Fibroblast of peridontal ligament (primary cell): ENCODE results near the gene PLOD3.
A peak's percentile ranks its signal among the peaks of the same experiment; 100 is the strongest.
"Not testable (repeated sequence)": the region's sequence is repeated elsewhere in the genome, so short reads cannot be mapped to it uniquely, and the experiment has no call there.

Source experiments
- DNase-seq: peaks from one replicate; pipeline ENCODE4 v3.0.0-alpha.2; 2010; ENCODE audit errors: extremely low read depth

Gene PLOD3, protein sequence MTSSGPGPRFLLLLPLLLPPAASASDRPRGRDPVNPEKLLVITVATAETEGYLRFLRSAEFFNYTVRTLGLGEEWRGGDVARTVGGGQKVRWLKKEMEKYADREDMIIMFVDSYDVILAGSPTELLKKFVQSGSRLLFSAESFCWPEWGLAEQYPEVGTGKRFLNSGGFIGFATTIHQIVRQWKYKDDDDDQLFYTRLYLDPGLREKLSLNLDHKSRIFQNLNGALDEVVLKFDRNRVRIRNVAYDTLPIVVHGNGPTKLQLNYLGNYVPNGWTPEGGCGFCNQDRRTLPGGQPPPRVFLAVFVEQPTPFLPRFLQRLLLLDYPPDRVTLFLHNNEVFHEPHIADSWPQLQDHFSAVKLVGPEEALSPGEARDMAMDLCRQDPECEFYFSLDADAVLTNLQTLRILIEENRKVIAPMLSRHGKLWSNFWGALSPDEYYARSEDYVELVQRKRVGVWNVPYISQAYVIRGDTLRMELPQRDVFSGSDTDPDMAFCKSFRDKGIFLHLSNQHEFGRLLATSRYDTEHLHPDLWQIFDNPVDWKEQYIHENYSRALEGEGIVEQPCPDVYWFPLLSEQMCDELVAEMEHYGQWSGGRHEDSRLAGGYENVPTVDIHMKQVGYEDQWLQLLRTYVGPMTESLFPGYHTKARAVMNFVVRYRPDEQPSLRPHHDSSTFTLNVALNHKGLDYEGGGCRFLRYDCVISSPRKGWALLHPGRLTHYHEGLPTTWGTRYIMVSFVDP

GRCh38 chr7:101217388-101218235 is at the start of gene PLOD3, which contains the start of gene ZNHIT1:
Gene PLOD3 (minus strand): TSS chr7:101217581. CDS start chr7:101217274, 307 bp downstream.
Gene ZNHIT1 (plus strand): TSS chr7:101218165. CDS start chr7:101218196, 31 bp downstream.
- DNase-seq = peak; percentile 99

DNA sequence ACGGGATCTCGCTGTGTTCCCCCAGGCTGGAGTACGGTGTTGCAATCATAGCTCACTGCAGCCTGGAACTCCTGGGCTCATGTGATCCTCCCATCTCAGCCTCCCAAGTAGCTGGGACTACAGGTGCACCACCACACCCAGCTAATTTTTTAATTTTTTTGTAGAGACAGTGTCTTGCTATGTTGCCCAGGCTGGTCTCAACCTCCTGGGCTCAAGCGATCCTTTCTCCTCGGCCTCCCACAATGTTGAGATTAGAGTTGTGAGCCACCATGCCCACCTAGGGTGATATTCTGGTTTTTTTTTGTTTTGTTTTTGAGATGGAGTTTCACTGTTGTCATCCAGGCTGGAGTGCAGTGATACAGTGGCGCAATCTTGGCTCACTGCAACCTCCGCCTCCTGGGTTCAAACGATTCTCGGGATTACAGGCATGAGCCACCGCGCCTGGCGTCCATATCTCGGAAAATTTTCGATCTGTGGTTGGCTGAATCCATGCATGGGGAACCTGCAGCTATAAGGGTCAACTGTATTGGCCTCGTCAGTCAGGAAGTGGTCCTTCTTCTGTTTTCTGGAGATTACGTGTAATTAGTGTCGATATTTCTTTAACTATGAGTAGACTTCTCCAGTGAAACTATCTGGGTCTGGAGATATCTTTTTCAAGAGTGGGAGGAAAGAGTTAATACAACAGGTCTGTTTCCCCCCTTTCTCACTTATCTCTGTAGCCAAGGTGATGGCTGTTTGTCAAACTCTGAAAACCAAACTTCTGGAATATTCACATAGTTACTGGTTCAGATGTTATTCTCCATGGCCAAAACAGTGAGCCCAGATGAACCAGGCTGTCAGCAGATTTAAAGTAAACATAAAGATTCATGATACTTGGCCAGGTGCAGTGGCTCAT is 48.5 kb upstream of the PLOD3 start:
- DNase-seq = no peak

GRCh38 chr7:101264102-101264706 is 46.8 kb upstream of the PLOD3 start:
- not testable (repeated sequence) for DNase-seq

DNA sequence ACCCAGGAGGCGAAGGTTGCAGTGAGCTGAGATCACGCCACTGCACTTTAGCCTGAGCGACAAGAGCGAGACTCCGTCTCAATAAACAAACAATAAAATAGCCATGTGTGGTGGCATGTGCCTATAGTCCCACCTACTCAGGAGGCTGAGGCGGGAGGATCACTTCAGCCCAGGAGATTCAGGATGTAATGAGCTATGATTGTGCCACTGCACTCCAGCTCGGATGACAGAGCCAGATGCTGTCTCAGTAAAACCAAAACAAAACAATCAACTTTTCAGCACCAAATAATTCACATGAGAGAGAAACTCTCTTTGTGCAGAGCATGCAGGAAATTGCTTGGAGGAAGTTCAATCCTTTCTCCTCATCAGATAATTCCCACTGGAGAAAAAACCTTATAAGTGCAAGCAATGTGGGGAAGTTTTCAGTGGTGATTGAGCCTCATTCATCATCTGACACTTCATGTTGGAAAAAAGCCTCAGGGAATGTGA is 40.9 kb upstream of the PLOD3 start:
- DNase-seq = no peak

DNA sequence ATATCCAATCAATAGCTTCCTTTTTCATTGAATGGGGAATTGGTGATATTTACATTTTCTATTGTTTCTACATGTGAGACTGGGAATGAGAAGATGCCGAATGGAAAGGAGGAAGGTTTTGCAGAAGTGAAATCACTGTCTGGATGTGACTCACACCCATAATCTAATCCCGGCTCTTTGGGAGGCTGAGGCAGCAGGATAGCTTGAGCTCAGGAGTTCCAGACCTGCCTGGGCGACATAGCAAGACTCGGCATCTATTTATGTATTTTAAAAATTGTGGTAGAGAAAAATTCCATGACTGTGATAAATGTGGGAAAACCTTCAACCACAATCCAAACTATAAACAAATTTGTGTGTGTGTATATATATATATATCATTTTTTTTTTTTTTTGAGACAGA is 38.4 kb upstream of the PLOD3 start:
- DNase-seq = no peak

GRCh38 chr7:101253199-101253598 is 35.8 kb upstream of the PLOD3 start:
- not testable (repeated sequence) for DNase-seq

- peak; percentile 97 for DNase-seq
Measured at GRCh38 chr7:101251871-101252659, 34.7 kb upstream of the PLOD3 start.

- no peak for DNase-seq
Measured at GRCh38 chr7:101250324-101250723, 32.9 kb upstream of the PLOD3 start.

- no peak for DNase-seq
Measured at GRCh38 chr7:101248276-101248675, 30.9 kb upstream of the PLOD3 start.

- DNase-seq = no peak
Measured at GRCh38 chr7:101245147-101245668, 27.8 kb upstream of the PLOD3 start.

DNA sequence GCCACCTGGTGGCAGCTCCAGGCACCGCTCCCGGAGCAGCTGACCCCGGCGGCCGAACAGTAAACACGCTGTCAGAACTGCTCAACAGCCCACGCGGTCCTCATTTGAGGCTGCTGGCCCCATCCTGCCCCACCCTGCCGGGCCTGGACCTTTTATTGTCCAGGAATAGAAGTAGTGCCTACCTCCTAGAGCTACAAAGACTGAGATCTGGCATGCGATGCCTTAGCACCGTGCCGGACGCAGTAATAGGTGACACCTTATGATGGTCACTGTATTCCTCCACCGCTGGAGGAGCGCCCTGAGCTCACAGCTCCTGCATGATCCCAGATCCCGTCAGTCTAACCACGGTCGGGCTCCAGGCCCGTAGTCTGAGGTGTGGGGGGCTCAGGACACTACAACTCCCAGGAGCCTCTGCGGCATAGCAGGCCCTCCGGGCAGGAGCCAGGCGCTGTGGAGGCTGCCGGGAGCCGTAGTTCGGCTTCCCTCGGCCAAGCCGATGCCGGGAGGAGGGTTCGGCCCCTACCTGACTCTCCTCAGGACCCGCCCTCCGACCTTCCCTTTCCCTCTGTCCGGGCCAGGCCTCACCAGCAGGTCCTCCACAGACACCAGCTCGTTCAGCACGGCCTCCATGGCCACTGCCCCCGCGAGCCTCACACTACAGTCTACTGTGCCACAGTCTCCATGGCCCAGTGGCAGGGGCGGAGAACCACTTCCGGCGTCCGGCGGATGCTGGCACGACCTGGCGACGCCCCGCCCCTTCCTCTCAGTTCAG is 27.2 kb upstream of the PLOD3 start, which contains the start of gene FIS1:
FIS1 (minus strand) TSS at position 707 of the 772 bp plus-strand sequence; CDS start at position 630, 77 bp downstream.
- DNase-seq = peak; percentile 79

DNA sequence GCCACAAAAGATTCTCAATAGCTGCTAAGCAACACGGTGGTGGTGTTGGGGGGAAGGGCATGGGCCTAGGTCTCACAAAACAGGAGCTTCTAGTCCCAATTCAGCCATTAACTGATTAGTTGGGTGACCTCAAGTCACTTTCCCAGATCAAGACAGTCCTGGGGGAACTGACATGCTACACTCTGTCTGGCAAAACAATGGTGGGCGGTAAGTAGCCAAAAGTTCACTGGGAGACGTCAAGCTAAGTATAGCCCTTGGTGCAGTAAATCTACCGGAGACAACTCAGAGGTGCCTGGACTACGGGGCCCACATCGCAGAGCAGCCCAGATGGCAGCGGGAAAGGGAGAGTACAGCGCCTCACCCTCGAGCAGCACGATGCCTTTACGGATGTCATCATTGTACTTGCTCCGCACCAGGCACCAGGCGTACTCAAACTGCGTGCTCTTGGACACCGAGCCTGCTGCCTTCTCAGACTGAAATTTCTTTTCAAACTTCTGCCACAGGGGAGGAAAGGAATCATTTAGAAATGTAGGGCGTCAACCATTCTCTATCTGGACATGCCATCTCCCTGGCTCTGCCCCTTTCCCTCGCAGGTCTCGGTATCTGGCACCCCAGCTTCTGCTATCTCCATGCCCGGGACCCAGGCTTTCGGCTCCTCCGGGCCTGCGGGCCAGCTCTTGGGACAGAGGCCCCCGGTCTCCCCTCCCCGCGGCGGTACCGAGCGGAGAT is 26.4 kb upstream of the PLOD3 start:
- DNase-seq = peak; percentile 35

DNA sequence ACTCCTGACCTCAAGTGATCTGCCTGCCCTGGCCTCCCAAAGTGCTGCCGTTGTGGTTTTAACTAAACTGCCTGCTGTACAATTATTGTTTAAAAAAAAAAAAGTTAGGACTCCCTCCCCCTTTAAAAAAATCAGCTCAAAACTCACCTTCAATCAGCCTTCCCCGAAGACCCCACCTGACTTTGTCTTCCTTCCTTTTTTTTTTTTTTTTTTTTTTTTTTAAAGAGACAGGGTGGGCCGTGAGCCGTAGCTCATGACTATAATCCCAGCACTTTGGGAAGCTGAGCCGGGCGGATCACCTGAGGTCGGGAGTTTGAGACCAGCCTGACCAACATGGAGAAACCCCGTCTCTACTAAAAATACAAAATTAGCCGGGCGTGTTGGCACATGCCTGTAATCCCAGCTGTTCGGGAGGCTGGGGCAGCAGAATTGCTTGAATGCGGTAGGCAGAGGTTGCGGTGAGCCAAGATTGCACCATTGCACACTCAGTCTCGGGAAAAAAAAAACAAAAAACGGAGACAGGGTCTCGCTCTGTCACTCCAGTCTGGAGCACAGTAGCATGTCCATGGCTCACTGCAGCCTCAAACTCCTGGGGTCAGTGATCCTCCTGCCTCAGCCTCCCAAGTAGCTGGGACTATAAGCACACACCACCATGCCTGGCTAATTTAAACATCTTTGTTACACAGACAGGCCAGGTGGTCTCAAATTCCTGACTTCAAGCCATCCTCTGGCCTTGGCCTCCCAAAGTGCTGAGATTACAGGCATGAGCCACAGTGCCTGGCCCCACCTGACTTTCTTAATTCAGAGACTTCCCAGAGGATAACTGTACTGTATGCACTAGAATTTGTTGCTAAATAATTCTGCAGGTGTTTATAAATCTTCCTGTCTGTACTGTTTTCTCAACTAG is 24.3 kb upstream of the PLOD3 start:
- DNase-seq = no peak

DNA sequence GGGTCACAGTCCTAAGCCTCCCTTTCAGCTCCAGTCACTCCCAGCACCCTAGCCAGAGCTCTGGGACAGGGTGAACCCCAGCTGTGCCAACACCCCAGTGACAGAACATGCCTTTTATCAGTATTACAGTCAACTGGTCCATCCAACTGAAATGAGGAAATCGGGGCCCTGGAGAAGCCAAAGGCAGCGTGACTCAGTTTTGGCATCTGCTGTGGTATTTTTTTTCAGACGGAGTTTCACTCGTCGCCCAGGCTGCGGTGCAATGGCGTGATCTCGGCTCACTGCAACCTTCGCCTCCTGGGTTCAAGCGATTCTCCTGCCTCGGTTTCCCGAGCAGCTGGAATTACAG is 23.6 kb upstream of the PLOD3 start:
- DNase-seq = no peak

DNA sequence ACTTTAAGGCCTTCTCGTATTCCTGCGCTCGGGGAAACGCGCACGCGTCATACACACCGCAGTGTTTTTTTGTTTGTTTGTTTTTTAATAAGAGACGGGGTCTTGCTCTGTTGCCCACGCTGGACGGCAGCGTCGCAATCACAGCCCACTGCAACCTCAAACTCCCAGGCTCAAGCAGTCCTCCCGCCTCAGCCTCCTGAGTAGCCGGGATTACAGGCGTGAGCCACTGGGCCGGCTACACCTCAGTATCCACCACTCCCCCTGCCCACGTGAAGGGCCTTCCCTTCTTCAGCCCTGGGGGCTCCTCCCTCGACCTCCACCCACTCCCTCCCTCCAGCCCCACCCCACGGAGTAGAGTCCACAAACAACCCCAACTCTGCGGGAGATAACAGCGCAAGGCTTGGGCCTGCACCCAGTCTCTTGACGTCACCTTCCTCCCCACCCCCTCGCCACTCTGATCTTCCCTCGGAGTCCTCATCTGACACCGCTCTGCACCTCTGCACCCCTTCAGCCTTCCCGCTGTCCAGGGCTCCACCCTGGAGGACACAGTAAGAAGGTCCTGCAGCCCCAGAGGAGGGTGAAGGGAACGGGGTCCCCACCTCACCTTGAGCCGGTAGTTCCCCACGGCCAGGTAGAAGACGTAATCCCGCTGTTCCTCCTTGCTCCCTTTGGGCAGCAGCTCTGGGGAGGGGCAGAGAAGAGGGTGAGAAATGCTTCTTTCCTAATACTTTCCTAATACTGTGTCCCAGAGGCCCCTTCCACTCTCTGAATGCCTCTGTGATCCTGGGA is 23.0 kb upstream of the PLOD3 start:
- DNase-seq = no peak

DNA sequence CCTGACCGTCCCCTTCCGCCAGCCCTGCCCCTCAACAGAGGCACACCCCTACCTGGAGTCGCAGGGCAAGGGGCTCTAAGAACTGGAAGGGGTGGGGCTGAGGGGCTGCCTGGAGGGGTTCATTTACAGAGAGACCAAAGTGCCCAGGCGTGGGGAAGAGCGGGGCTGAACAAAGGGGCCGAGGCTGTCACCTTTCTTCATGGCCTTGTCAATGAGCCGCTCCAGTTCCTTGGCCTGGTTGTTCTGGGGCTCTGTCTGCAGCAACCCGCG is 22.5 kb upstream of the PLOD3 start:
- no peak for DNase-seq
